ENCODE measurements around the gene RBMS1. TPM values are rescaled to one million over a fixed set of nuclear protein-coding genes. Genes with fewer than 3 reads are reported as not detected.

Gene RBMS1
- total RNA-seq, 1 experiment from 2014 or later = 65.4 TPM

DNA sequence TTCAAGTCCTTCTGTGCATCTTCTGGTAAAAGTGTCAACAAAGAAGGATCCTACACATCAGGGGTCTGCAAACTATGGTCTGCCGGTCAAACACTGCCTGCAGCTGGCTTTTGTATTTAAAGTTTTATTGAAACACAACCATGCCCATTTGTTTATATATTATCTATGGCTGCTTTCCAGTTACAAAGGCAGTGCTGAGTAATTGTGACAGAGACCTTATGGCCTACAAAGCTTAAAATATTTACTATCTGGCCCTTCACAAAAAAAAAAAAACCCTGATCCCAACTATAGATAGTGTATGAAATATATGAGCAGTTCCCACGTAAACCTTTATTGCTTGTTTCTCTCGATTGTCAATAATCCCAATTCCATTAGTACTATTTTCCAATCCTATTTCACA lies 101.4 kb downstream of the RBMS1 start:
- H3K4me1 Mint-ChIP-seq (ENCODE audit: insufficient read depth, unreplicated experiment) = peaks cover 47% of the 10 kb centered on the region
- intact Hi-C loops (cut with micrococcal nuclease) = no loop called here
- TF ChIP-seq, protein P1, sequence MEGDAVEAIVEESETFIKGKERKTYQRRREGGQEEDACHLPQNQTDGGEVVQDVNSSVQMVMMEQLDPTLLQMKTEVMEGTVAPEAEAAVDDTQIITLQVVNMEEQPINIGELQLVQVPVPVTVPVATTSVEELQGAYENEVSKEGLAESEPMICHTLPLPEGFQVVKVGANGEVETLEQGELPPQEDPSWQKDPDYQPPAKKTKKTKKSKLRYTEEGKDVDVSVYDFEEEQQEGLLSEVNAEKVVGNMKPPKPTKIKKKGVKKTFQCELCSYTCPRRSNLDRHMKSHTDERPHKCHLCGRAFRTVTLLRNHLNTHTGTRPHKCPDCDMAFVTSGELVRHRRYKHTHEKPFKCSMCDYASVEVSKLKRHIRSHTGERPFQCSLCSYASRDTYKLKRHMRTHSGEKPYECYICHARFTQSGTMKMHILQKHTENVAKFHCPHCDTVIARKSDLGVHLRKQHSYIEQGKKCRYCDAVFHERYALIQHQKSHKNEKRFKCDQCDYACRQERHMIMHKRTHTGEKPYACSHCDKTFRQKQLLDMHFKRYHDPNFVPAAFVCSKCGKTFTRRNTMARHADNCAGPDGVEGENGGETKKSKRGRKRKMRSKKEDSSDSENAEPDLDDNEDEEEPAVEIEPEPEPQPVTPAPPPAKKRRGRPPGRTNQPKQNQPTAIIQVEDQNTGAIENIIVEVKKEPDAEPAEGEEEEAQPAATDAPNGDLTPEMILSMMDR (IDR thresholded peaks at IDR 0.05; ENCODE audit: unreplicated experiment) = no peak
- no peaks in the 10 kb centered on the region for H3K27me3 Mint-ChIP-seq (ENCODE audit: insufficient read depth, unreplicated experiment)
- H3K9me3 Mint-ChIP-seq (ENCODE audit: unreplicated experiment) = no peaks in the 10 kb centered on the region
- ChIA-PET CTCF (interaction anchor here (1.0 to 1.2 kb wide), 2 partner anchors 166 to 282 kb away, joined by 3 read pairs; no protein-coding TSS in a partner anchor), POLR2A (interaction anchor here (1.0 to 13.6 kb wide), 6 partner anchors 8 to 40 kb away, joined by 3 to 120 read pairs (median 5); no protein-coding TSS in a partner anchor)
- H3K4me3 Mint-ChIP-seq (ENCODE audit: unreplicated experiment) = no peak overlapping the region
- DNase-seq (ENCODE audit: unreplicated experiment) = no peak
- BruUV-seq (replicated peaks) = no TSS peak
- peaks cover 5% of the 10 kb centered on the region for H3K36me3 Mint-ChIP-seq (ENCODE audit: insufficient read depth, unreplicated experiment)
- H3K27ac Mint-ChIP-seq (ENCODE audit: low read depth, unreplicated experiment) = peak overlapping the region; percentile 77

DNA sequence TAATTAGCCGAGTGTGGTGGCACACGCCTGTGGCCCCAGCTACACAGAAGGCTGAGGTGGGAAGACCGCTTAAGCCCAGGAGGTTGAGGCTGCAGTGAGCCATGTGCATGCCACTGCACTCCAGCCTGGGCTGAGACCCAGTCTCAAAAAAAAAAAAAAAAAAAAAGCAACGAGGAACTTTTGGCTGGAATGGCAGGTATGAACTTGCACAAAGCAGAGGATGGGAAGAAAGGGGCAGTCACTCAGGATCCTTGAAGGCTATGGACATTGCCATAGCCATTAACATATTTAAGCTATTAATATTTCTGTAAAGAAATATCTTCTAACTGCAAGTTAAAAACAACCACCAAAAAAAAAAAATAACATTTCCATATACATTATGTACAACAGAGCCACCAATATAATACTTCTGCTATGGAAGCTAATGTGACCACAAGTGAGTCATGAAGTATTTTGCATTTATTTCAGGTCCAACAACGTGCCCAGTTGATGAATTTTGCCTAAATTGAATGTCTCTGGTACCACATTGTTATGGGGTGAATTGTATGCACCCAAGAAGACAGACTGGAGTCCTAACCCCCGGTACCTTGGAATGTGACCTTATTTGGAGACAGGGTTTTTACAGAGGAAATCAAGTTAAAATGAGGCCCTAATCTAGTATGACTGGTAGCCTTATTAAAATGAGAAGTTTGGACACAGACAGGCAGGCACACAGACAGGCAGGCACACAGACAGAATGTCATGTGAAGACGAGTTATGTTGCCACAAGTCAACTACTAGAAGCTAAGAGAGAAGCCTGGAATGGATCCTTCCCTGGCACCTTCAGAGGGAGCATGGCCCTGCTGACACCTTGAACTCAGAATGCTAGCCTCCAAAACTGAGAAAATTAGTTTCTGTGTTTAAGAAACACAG lies 102.8 kb downstream of the RBMS1 start:
- H3K9me3 Mint-ChIP-seq (ENCODE audit: unreplicated experiment) = no peaks in the 10 kb centered on the region
- H3K4me3 Mint-ChIP-seq (ENCODE audit: unreplicated experiment) = no peak overlapping the region
- ChIA-PET POLR2A (interaction anchor here (1.0 to 13.6 kb wide), 6 partner anchors 9 to 68 kb away, joined by 3 to 120 read pairs (median 6); no protein-coding TSS in a partner anchor), CTCF (interaction anchor here (0.5 to 1.2 kb wide), 8 partner anchors 8 to 173 kb away, joined by 3 to 4 read pairs (median 3); no protein-coding TSS in a partner anchor)
- TF ChIP-seq, protein P1 (IDR thresholded peaks at IDR 0.05; ENCODE audit: unreplicated experiment) = no peak
- BruUV-seq (replicated peaks) = no TSS peak
- peaks cover 5% of the 10 kb centered on the region for H3K36me3 Mint-ChIP-seq (ENCODE audit: insufficient read depth, unreplicated experiment)
- H3K4me1 Mint-ChIP-seq (ENCODE audit: insufficient read depth, unreplicated experiment) = peaks cover 48% of the 10 kb centered on the region
- no peaks in the 10 kb centered on the region for H3K27me3 Mint-ChIP-seq (ENCODE audit: insufficient read depth, unreplicated experiment)
- H3K27ac Mint-ChIP-seq (ENCODE audit: low read depth, unreplicated experiment) = peak overlapping the region; percentile 84
- DNase-seq (ENCODE audit: unreplicated experiment) = peak; percentile 55
- intact Hi-C loops (cut with micrococcal nuclease) = no loop called here

DNA sequence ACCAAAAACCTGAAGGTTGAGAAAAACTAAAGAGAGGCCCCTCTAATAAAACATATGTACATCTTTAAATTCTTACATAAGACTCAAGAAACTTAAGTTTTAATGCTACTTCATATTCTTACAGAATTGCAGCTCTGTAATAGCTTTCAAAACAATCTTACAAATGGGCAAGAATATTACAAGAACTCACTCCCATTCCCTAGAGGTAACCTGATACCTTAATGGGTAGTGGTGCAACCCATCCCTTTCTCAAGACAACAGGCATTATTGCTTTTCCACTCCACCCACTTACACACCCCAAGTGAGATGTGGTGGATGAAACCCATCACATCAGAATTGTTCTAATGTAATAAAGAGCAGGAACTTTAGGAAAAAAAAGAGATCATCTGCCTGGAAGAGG lies 103.7 kb downstream of the RBMS1 start:
- peaks cover 5% of the 10 kb centered on the region for H3K36me3 Mint-ChIP-seq (ENCODE audit: insufficient read depth, unreplicated experiment)
- POLR2A ChIA-PET = interaction anchor here (0.6 to 13.6 kb wide), 8 partner anchors 10 to 1931 kb away, joined by 3 to 120 read pairs (median 4); no protein-coding TSS in a partner anchor

More for the DNA sequence above, 103.7 kb downstream of the RBMS1 start:
- Mint-ChIP-seq H3K4me3 (ENCODE audit: unreplicated experiment) (peak overlapping the region; percentile 50), H3K9me3 (ENCODE audit: unreplicated experiment) (no peaks in the 10 kb centered on the region), H3K27ac (ENCODE audit: low read depth, unreplicated experiment) (peak overlapping the region; percentile 84), H3K27me3 (ENCODE audit: insufficient read depth, unreplicated experiment) (no peaks in the 10 kb centered on the region), H3K4me1 (ENCODE audit: insufficient read depth, unreplicated experiment) (peaks cover 50% of the 10 kb centered on the region)
- DNase-seq (ENCODE audit: unreplicated experiment) = peak; percentile 91
- intact Hi-C loops (cut with micrococcal nuclease) = no loop called here
- CTCF ChIA-PET = interaction anchor here (0.7 to 1.6 kb wide), 3 partner anchors 39 to 172 kb away, joined by 3 read pairs; no protein-coding TSS in a partner anchor
- BruUV-seq (replicated peaks) = no TSS peak
- TF ChIP-seq, protein P1 (IDR thresholded peaks at IDR 0.05; ENCODE audit: unreplicated experiment) = no peak
